ENCODE results near the gene AHI1. TPM values are rescaled to one million over a fixed set of nuclear protein-coding genes. Genes with fewer than 3 reads are reported as not detected.

AHI1 gene
- polyA plus RNA-seq, 1 donor (not counting 4 experiments of a cell fraction or from before 2014, with no cell fraction given) = 7.0 TPM

DNA sequence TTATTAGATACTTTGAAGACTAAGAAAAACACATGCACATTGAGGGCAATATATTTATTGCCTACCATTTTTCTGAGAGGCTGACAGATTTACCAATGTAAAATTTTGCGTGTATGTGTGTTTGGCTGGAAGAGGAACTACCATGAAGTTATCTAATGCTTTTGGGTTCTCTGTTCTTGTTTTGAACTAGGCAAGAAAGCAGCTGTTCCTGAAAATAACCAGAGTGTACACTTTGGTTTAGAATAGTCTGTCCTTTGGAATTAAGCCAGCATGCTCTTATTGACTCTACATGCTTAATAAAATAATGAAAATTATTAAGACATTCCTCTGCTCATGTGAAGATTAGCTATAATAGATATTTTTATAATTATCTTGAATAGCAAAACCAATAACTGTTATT is 187.2 kb downstream of the AHI1 start:
- TF ChIP-seq, protein P1, sequence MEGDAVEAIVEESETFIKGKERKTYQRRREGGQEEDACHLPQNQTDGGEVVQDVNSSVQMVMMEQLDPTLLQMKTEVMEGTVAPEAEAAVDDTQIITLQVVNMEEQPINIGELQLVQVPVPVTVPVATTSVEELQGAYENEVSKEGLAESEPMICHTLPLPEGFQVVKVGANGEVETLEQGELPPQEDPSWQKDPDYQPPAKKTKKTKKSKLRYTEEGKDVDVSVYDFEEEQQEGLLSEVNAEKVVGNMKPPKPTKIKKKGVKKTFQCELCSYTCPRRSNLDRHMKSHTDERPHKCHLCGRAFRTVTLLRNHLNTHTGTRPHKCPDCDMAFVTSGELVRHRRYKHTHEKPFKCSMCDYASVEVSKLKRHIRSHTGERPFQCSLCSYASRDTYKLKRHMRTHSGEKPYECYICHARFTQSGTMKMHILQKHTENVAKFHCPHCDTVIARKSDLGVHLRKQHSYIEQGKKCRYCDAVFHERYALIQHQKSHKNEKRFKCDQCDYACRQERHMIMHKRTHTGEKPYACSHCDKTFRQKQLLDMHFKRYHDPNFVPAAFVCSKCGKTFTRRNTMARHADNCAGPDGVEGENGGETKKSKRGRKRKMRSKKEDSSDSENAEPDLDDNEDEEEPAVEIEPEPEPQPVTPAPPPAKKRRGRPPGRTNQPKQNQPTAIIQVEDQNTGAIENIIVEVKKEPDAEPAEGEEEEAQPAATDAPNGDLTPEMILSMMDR (optimal IDR thresholded peaks at IDR 0.05 in 1 of 3, IDR thresholded peaks at IDR 0.05 in 1 of 3, conservative IDR thresholded peaks at IDR 0.05 in 1 of 3; ENCODE audit: extremely low read depth in 1 of 3, insufficient read depth in 2 of 3, low read length in 3 of 3) = no peak
- no peak for TF ChIP-seq EZH2 (IDR thresholded peaks at IDR 0.05; ENCODE audit: low read length)
- no peaks in the 10 kb centered on the region for H3K9me1 ChIP-seq (ENCODE audit: control insufficient read depth, extremely low read depth, insufficient read depth, low read length)
- no peaks in the 10 kb centered on the region for H3K27me3 ChIP-seq (ENCODE audit: control insufficient read depth, extremely low read depth, insufficient read depth, low read length)
- dilution Hi-C loops (cut with MboI; ENCODE audit: extremely low pct_ligation_motif_present, low sequenced_read_pairs) = no loop called here
- H4K20me1 ChIP-seq (ENCODE audit: control insufficient read depth, extremely low read depth, insufficient read depth, low read length) = no peaks in the 10 kb centered on the region
- H2AFZ ChIP-seq (ENCODE audit: control insufficient read depth, low read length) = no peak overlapping the region
- no peak overlapping the region for H3K4me3 ChIP-seq (ENCODE audit: control insufficient read depth in 2 of 3, extremely low read depth in 1 of 3, insufficient read depth in 2 of 3, low read depth in 1 of 3, low read length in 3 of 3)
- no peak overlapping the region for H3K27ac ChIP-seq (ENCODE audit: control insufficient read depth, insufficient read depth, low read length)
- H3K79me2 ChIP-seq (ENCODE audit: control insufficient read depth, insufficient read depth, low read length) = no peaks in the 10 kb centered on the region
- no peaks in the 10 kb centered on the region for H3K36me3 ChIP-seq (ENCODE audit: control insufficient read depth in 2 of 2, extremely low read depth in 1 of 2, insufficient read depth in 2 of 2, low read length in 2 of 2)
- no peaks in the 10 kb centered on the region for H3K9me3 ChIP-seq (ENCODE audit: control insufficient read depth, low read depth, low read length)
- no peak overlapping the region for H3K4me2 ChIP-seq (ENCODE audit: control insufficient read depth, extremely low read depth, insufficient read depth, low read depth, low read length)
- FAIRE-seq (no peak), DNase-seq (ENCODE audit: low read depth, low spot score) (no peak)
- no peaks in the 10 kb centered on the region for H3K4me1 ChIP-seq (ENCODE audit: control insufficient read depth, extremely low read depth, insufficient read depth, low read length)
- no peak overlapping the region for H3K9ac ChIP-seq (ENCODE audit: control insufficient read depth, extremely low read depth, insufficient read depth, low read length)

DNA sequence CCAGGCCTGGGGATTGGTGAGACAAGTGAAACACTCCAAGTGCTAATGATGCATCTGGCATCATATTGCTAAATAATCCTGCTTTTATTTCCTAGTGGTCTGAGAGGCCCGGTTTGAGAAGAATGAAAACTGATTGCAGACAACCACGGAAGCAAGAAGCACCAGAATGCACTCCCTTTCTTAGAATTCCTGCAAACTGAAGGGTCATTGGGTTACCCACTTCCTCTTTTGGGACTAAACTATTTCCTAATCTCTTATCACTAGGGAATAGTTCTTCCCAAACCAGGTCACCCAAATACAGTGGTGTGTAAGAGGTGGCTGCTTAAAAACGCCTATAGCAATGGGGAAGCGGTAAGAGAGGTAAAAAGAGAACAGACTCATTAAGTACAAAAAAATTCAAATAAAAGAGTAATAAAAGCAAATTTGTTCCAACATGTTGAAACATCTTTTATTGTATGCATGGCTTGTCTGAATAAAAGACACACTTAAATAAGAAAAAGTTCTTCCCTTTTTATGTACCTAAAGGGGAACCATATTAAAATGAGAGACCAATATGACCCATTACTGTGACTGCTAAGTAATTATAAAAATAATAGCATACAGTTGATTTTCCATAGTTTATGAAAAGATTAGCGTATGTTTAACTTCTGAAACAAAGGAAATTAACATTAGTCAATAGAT is 190.7 kb downstream of the AHI1 start:
- dilution Hi-C loops (cut with MboI; ENCODE audit: extremely low pct_ligation_motif_present, low sequenced_read_pairs) = no loop called here

More for the DNA sequence above, 190.7 kb downstream of the AHI1 start:
- no peaks in the 10 kb centered on the region for H3K9me1 ChIP-seq (ENCODE audit: control insufficient read depth, extremely low read depth, insufficient read depth, low read length)
- no peak overlapping the region for H3K27ac ChIP-seq (ENCODE audit: control insufficient read depth, insufficient read depth, low read length)
- H3K4me3 ChIP-seq (ENCODE audit: control insufficient read depth in 2 of 3, extremely low read depth in 1 of 3, insufficient read depth in 2 of 3, low read depth in 1 of 3, low read length in 3 of 3) = no peak overlapping the region
- FAIRE-seq = no peak
- TF ChIP-seq EZH2 (IDR thresholded peaks at IDR 0.05; ENCODE audit: low read length) = no peak
- TF ChIP-seq, protein P1 (optimal IDR thresholded peaks at IDR 0.05 in 1 of 3, IDR thresholded peaks at IDR 0.05 in 1 of 3, conservative IDR thresholded peaks at IDR 0.05 in 1 of 3; ENCODE audit: extremely low read depth in 1 of 3, insufficient read depth in 2 of 3, low read length in 3 of 3) = no peak
- no peaks in the 10 kb centered on the region for H3K36me3 ChIP-seq (ENCODE audit: control insufficient read depth in 2 of 2, extremely low read depth in 1 of 2, insufficient read depth in 2 of 2, low read length in 2 of 2)
- no peaks in the 10 kb centered on the region for H3K4me1 ChIP-seq (ENCODE audit: control insufficient read depth, extremely low read depth, insufficient read depth, low read length)
- DNase-seq (ENCODE audit: low read depth, low spot score) = no peak
- no peaks in the 10 kb centered on the region for H3K27me3 ChIP-seq (ENCODE audit: control insufficient read depth, extremely low read depth, insufficient read depth, low read length)
- H3K4me2 ChIP-seq (ENCODE audit: control insufficient read depth, extremely low read depth, insufficient read depth, low read depth, low read length) = no peak overlapping the region
- no peaks in the 10 kb centered on the region for H3K9me3 ChIP-seq (ENCODE audit: control insufficient read depth, low read depth, low read length)
- H2AFZ ChIP-seq (ENCODE audit: control insufficient read depth, low read length) = no peak overlapping the region
- no peak overlapping the region for H3K9ac ChIP-seq (ENCODE audit: control insufficient read depth, extremely low read depth, insufficient read depth, low read length)
- H3K79me2 ChIP-seq (ENCODE audit: control insufficient read depth, insufficient read depth, low read length) = no peaks in the 10 kb centered on the region
- H4K20me1 ChIP-seq (ENCODE audit: control insufficient read depth, extremely low read depth, insufficient read depth, low read length) = no peaks in the 10 kb centered on the region

All from keratinocyte (primary cell).